ENCODE data around the gene MST1.

- TF ChIP-seq CTCF (IDR thresholded peaks at IDR 0.05; ENCODE audit: low read length) (no peak), EZH2 (IDR thresholded peaks at IDR 0.05; ENCODE audit: borderline replicate concordance, low read length) (no peak)
These were observed 27.5 kb upstream of the MST1 start for GRCh38 chr3:49716691-49717210.
